Activated T-cell treated with anti-CD3 and anti-CD28 coated beads, Interleukin-2, amount 50 U/mL, for 24 hours (primary cell): Measurements from ENCODE around the gene PKD1.

Source experiments
- DNase-seq: peaks from one replicate; pipeline ENCODE4 v3.0.0-alpha.2; 2020
- H3K27ac Mint-ChIP-seq: 2 replicates; pipeline ENCODE4 v1.8.0; 2020; ENCODE audit warnings: mild to moderate bottlenecking, mixed read lengths
- H3K27me3 Mint-ChIP-seq: 2 replicates; pipeline ENCODE4 v1.8.0; 2020; ENCODE audit warnings: mixed read lengths
- H3K36me3 Mint-ChIP-seq: 2 replicates; pipeline ENCODE4 v1.8.0; 2020; ENCODE audit warnings: low read depth, mixed read lengths
- H3K4me1 Mint-ChIP-seq: 2 replicates; pipeline ENCODE4 v1.8.0; 2020; ENCODE audit warnings: low read depth, mixed read lengths
- H3K4me3 Mint-ChIP-seq: 2 replicates; pipeline ENCODE4 v1.8.0; 2020; ENCODE audit warnings: mild to moderate bottlenecking, moderate library complexity, mixed read lengths
- H3K9me3 Mint-ChIP-seq: 2 replicates; pipeline ENCODE4 v1.8.0; 2020; ENCODE audit warnings: mixed read lengths

The PKD1 gene

DNA sequence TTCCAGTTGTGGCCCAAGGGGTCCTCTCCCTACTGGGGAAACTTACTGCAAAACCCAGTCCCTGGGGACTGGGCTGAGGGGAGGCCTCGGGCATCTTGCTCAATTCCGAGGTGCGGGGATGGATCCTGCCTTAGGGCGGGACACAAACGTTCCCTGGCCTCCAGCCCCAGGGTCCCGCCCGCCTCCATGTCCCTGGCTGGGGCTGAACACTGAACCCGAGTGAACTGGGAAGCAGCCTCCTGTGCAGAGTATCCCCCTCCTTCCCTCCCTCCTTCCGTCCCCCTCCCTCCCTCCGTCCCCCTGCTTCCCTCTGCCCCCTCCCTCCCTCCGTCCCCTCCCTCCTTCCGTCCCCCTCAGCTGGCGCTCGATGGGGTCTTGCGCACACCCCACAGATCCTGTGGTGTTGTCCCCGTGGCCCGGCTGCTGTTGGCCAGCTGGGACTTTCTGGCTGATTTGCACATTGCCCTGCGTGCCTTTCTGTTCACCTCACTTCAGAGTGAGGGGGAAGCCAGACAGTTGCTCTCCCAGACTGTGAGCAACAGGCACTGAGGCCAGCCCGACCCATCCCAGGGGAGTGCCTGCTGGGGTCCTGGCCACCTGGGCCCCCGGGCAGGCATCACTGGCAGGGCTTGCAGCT is 25.3 kb upstream of the PKD1 start:
- Mint-ChIP-seq H3K27ac (peak overlapping the region; percentile 40), H3K27me3 (no peaks in the 10 kb centered on the region), H3K36me3 (peaks cover 29% of the 10 kb centered on the region), H3K4me3 (no peak overlapping the region), H3K9me3 (no peaks in the 10 kb centered on the region), H3K4me1 (peaks cover 34% of the 10 kb centered on the region)
- no peak for DNase-seq

DNA sequence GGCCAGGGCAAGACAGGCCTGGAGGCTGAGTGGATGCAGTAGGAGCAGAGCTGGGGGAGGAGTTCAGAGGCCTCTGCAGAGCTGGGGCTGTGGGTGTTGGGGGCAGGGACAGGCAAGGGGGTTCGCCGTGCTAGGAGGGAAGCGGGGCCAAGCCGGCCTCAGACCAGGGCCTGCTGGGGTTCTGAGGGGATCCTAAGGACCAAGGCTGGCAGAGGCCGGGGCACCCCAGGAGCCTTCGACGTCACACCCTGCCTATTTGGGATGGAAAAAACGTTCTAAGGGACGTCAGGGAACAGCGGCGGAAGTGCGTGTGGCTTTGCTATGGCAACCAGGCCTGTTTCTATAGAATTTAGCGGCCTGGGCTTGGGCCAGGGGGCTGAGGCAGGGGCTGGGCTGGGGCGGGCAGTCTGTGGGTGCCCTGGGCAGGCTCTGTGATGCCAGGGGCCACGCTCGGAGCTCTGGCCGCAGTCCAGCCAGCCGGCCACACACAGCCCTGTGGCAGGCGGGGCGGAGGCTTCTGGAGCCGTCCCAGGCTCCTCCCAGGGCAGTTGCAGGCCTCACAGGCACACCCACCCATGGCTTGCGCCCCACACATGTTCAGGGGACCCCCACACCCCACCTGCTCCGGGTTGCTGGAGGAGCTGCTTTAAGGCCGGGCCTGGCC is 23.6 kb upstream of the PKD1 start:
- peak overlapping the region; percentile 57 for H3K27ac Mint-ChIP-seq
- no peak overlapping the region for H3K4me3 Mint-ChIP-seq
- H3K4me1 Mint-ChIP-seq = peaks cover 34% of the 10 kb centered on the region
- H3K9me3 Mint-ChIP-seq = no peaks in the 10 kb centered on the region
- no peaks in the 10 kb centered on the region for H3K27me3 Mint-ChIP-seq
- DNase-seq = no peak
- H3K36me3 Mint-ChIP-seq = peaks cover 37% of the 10 kb centered on the region

- Mint-ChIP-seq H3K27ac (peak overlapping the region; percentile 50), H3K27me3 (no peaks in the 10 kb centered on the region), H3K4me3 (peak overlapping the region; percentile 97), H3K9me3 (no peaks in the 10 kb centered on the region), H3K36me3 (peaks cover 43% of the 10 kb centered on the region), H3K4me1 (peaks cover 33% of the 10 kb centered on the region)
- DNase-seq = no peak
Measured at GRCh38 chr16:2158262-2158638, 22.6 kb upstream of the PKD1 start.

DNA sequence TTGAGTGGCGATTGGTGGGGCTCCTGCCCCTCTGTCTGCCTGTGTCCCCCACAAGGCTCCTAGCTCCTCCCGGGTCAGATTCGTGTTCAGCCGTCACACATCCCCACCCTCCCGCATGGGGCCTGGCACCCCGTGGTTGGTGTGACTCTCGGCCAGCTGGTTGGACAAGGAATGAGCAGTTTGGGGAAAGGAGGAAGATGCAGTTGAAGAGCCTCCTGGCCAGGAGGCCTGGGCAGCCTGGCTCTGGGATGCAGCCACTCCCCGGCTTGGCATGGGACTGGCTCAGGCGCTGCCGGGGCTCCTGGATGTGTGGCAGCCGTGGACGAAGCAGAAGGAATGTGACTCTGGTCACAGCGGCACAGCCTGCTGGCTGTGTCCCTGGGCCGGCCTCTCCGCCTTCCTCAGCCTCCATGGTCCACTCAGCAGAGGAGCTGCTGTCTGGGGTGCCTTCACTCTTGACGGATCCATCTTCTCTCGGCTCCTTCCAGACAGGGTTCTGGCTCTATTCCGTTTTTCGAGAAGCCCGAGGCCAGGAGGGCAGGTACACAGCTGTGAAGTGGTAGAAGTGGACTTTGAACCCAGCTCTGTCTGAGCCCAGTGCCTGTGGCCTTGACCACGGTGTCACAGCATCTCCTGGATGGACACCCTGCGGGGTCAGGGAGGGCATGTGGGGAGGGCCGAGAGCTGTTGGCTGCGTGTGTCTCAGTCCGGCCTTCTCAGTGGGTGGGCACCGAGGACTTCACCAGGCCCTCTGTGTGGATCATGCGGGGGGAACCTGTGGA is 22.0 kb upstream of the PKD1 start:
- Mint-ChIP-seq H3K36me3 (peaks cover 48% of the 10 kb centered on the region), H3K9me3 (no peaks in the 10 kb centered on the region), H3K27ac (peak overlapping the region; percentile 94), H3K27me3 (no peaks in the 10 kb centered on the region), H3K4me1 (peaks cover 31% of the 10 kb centered on the region), H3K4me3 (peak overlapping the region; percentile 97)
- DNase-seq = no peak

- peaks cover 54% of the 10 kb centered on the region for H3K36me3 Mint-ChIP-seq
- H3K4me1 Mint-ChIP-seq = peaks cover 33% of the 10 kb centered on the region
- peak overlapping the region; percentile 94 for H3K27ac Mint-ChIP-seq
- peak overlapping the region; percentile 97 for H3K4me3 Mint-ChIP-seq
- no peaks in the 10 kb centered on the region for H3K9me3 Mint-ChIP-seq
- H3K27me3 Mint-ChIP-seq = no peaks in the 10 kb centered on the region
- DNase-seq = no peak
Measured at GRCh38 chr16:2156849-2157224, 21.1 kb upstream of the PKD1 start.

- Mint-ChIP-seq H3K4me1 (peaks cover 37% of the 10 kb centered on the region), H3K27me3 (no peaks in the 10 kb centered on the region), H3K36me3 (peaks cover 60% of the 10 kb centered on the region), H3K27ac (peak overlapping the region; percentile 94), H3K9me3 (no peaks in the 10 kb centered on the region), H3K4me3 (peak overlapping the region; percentile 97)
- DNase-seq = peak; percentile 55
Measured at GRCh38 chr16:2155977-2156848, 20.5 kb upstream of the PKD1 start.

DNA sequence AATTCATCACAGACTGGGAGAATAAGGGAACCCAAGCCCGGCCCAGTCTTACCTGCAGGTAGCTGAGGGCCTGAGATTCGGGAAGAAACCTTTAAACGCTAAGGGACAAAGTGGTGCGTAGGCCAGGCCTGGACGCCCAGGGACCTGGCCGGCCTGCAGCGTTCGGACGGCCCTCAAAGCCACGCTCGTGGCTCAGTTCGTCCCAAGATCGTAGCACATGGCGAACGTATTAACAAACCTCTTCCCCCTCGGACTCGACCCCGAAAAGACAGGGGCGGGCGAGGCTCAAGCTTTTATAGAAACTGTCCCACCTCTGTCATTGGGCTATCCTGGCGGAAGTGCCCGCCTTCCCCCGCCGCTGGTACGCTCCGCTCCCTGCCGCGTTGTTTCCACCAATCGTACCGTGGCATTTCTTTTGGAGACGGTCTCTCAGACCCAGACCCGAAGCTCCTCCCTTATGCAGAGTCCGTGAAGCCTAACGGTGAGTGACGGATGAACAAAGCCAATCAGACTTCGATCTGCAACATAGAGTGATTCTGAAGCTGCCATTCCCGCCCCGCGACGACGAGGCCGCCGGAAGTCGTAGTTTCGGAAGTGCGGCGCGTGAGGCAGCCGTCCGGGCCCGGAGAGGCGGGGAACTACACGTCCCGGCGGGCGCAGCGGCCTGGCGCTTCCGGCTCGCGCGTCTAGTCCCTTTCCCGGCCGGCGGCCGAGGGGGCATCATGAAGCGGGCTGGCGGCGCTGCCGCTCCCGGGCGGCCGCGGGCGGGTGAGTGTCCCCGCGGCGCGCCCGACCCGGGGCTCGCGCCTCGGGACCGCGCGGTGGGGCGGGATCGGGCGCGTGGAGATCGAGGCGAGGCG is 19.6 kb upstream of the PKD1 start, which contains the start of gene TRAF7:
Gene TRAF7, plus strand, starts transcription at position 692 of the 860 bp plus-strand sequence. CDS start 8,139 bp downstream, outside the sequence.
- Mint-ChIP-seq H3K4me1 (peaks cover 43% of the 10 kb centered on the region), H3K36me3 (peaks cover 64% of the 10 kb centered on the region), H3K4me3 (peak within 1 kb of the TSS; percentile 97), H3K27me3 (no peaks in the 10 kb centered on the region), H3K9me3 (no peaks in the 10 kb centered on the region), H3K27ac (peak within 1 kb of the TSS; percentile 98)
- peak; percentile 97 for DNase-seq

DNA sequence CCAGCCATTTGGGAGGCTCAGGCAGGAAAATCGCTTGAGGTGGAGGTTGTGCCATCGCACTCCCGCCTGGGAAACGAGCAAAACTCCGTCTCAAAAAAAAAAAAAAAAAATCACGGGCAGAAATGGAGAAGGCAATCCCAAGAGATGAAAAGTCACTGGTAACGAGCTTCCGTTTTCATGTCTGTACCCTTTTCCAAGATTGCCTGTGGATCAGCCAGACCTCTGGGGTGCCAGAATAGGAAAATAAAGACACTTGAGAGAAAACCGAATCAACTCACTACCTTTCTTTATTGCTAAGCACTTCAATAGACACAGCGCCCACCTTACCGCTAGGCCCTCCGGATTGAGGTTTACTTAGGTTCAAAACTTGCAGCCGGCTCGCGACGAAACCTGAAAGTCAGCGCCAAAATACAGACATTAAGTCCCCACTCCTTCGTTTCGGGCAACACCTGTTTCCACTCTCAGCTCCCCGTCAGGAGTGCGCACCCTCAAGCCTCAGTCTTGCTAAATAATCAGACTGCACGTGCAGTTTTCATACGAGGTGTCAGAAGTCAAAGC is 18.9 kb upstream of the PKD1 start:
- Mint-ChIP-seq H3K4me3 (peak overlapping the region; percentile 97), H3K9me3 (no peaks in the 10 kb centered on the region), H3K4me1 (peaks cover 50% of the 10 kb centered on the region), H3K36me3 (peaks cover 64% of the 10 kb centered on the region), H3K27me3 (no peaks in the 10 kb centered on the region), H3K27ac (peak overlapping the region; percentile 98)
- no peak for DNase-seq

- Mint-ChIP-seq H3K4me3 (peak overlapping the region; percentile 97), H3K36me3 (peaks cover 61% of the 10 kb centered on the region), H3K9me3 (no peaks in the 10 kb centered on the region), H3K27me3 (no peaks in the 10 kb centered on the region), H3K27ac (peak overlapping the region; percentile 98), H3K4me1 (peaks cover 41% of the 10 kb centered on the region)
- DNase-seq = peak; percentile 76
Measured at GRCh38 chr16:2152695-2153506, 17.2 kb upstream of the PKD1 start.

DNA sequence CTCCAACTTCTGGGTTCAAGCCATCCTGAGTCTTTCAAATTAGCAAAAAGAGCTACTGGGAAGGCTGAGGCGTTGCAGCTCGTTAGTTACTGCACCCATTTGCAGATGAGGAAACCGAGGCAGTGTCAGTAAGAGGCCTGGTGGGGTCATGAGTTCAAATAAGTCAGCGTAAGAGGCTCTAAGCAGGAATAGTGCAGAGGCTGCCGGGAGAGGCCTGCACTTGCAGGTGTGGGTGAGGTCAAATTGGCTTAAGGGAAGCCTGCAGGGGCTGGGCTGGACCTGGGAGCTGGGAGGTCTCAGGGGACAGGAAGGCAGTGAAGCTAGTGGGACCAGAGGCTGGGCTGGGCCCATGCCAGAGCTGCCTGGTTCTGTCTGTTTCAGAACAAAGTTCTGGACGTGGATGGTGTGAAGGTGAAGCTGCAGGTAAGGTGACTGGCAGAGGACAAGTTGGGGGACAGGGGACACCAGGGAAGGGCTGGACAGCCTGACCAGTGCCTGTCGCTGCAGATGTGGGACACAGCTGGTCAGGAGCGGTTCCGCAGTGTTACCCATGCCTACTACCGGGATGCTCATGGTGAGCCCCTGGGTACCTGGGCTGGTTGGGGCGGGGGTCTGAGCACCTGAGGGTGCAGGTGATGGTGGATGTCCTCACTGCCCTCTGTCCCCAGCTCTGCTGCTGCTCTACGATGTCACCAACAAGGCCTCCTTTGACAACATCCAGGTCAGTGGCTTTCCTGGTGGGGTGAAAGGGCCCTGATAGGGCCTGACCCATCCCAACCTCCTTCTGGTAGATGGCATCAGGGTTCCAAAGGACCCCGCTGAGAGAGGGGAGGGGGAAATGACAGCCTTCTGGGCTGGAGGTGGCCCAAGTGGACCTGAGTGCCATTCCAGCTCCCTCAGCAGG is 15.7 kb upstream of the PKD1 start:
- H3K27ac Mint-ChIP-seq = peak overlapping the region; percentile 98
- H3K36me3 Mint-ChIP-seq = peaks cover 52% of the 10 kb centered on the region
- no peaks in the 10 kb centered on the region for H3K9me3 Mint-ChIP-seq
- H3K4me1 Mint-ChIP-seq = peaks cover 27% of the 10 kb centered on the region
- DNase-seq = peak; percentile 67
- peak overlapping the region; percentile 97 for H3K4me3 Mint-ChIP-seq
- no peaks in the 10 kb centered on the region for H3K27me3 Mint-ChIP-seq

DNA sequence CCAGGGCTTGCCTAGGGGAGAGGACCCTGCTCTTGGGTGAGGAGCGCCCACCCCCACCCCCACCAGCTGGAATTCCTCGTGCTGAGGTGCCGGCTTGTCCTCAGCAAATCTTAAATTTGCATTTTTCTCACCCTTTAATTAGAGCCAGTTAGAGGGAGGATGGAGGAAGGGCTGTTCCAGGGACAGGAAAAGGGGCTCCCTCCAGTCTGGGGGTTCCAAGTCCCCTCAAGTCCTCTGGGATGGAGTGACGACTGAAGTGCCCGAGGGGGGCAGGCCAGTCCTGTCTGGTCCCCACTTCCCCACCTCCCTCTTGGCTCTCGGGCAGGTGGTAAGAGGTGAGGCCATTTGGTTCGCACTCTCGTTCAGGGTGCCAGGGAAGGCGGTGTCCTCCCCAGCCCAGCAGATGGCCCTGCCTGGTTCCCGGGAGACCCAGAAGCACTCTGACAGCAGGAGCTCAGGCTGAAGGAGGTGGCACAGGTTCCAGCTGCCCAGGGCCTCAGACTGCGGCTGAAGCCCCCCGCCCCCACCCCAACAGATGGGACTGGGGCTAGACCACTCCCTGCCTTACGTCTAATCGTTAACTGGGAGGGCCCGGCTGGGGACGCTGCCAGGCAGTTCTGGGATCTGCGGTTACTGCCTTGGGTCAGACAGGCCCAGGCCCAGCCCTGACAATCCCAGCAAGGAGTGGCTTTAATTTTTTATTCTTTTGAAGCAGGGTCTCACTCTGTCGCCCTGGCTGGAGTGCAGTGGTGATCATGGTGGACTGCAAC is 14.9 kb upstream of the PKD1 start:
- H3K27ac Mint-ChIP-seq = peak overlapping the region; percentile 98
- peak; percentile 73 for DNase-seq
- peak overlapping the region; percentile 97 for H3K4me3 Mint-ChIP-seq
- H3K9me3 Mint-ChIP-seq = no peaks in the 10 kb centered on the region
- H3K4me1 Mint-ChIP-seq = peaks cover 24% of the 10 kb centered on the region
- H3K27me3 Mint-ChIP-seq = no peaks in the 10 kb centered on the region
- peaks cover 46% of the 10 kb centered on the region for H3K36me3 Mint-ChIP-seq
